WTC11 (cell line): ENCODE results near the gene AUH. TPM values are rescaled to one million over a fixed set of nuclear protein-coding genes. Genes with fewer than 3 reads are reported as not detected.

Experiments used
- ATAC-seq: fragments of 200-7000 bp; cut with Tn5 transposase; 2 replicates; pipeline ENCODE4 v1.10.0; 2021; ENCODE audit warnings: mild to moderate bottlenecking, moderate library complexity
- CTCF ChIA-PET: fragments of 300-600 bp; sonication (Branson Sonifier 250); formaldehyde crosslinking; loops from one replicate; lab custom pipeline; 2021; ENCODE audit warnings: antibody characterized with exemption; lab: Charles Lee
- POLR2A ChIA-PET: fragments of 350-600 bp; sonication (Branson Sonifier 250); formaldehyde crosslinking; loops from one replicate; lab custom pipeline; 2021; ENCODE audit warnings: antibody characterized with exemption; lab: Charles Lee
- DNase-seq: peaks from one replicate; pipeline ENCODE4 v3.0.0; 2021; ENCODE audit warnings: low spot score
- H3K27ac Mint-ChIP-seq: 2 replicates; pipeline ENCODE4 v1.8.0; 2021; ENCODE audit warnings: mixed read lengths
- H3K27me3 Mint-ChIP-seq: 2 replicates; pipeline ENCODE4 v1.8.0; 2021; ENCODE audit warnings: low read depth, mild to moderate bottlenecking, moderate library complexity, mixed read lengths
- H3K36me3 Mint-ChIP-seq: 2 replicates; pipeline ENCODE4 v1.8.0; 2021; ENCODE audit warnings: mixed read lengths
- H3K4me1 Mint-ChIP-seq: 2 replicates; pipeline ENCODE4 v1.8.0; 2022; ENCODE audit warnings: mixed read lengths
- H3K4me3 Mint-ChIP-seq: 2 replicates; pipeline ENCODE4 v1.8.0; 2021; ENCODE audit warnings: mild to moderate bottlenecking, moderate library complexity, mixed read lengths
- H3K9me3 Mint-ChIP-seq: 2 replicates; pipeline ENCODE4 v1.8.0; 2021; ENCODE audit warnings: mixed read lengths
- ATF1 ChIP-seq: sonication (generic); formaldehyde crosslinking; IDR thresholded peaks from 2 replicates; pipeline ENCODE4 v1.8.1; 2023; ENCODE audit warnings: mild to moderate bottlenecking, moderate library complexity, missing genetic modification reagents
- ATF6 ChIP-seq: sonication (generic); formaldehyde crosslinking; IDR thresholded peaks from 2 replicates; pipeline ENCODE4 v1.8.1; 2023; ENCODE audit warnings: mild to moderate bottlenecking, missing genetic modification reagents
- CREM ChIP-seq: sonication (generic); formaldehyde crosslinking; IDR thresholded peaks from 2 replicates; pipeline ENCODE4 v1.8.1; 2022; ENCODE audit warnings: mild to moderate bottlenecking, missing genetic modification reagents, moderate library complexity
- E2F5 ChIP-seq: sonication (generic); formaldehyde crosslinking; IDR thresholded peaks from 2 replicates; pipeline ENCODE4 v1.8.1; 2022; ENCODE audit warnings: mild to moderate bottlenecking, moderate library complexity, missing genetic modification reagents
- EMX1 ChIP-seq: fragments of 250-450 bp; sonication (Bioruptor Pico); IDR thresholded peaks from 2 replicates; pipeline ENCODE4 v1.8.0; 2021; ENCODE audit warnings: mild to moderate bottlenecking
- ERG ChIP-seq: fragments of 250-450 bp; sonication (Bioruptor Pico); IDR thresholded peaks from 2 replicates; pipeline ENCODE4 v1.8.0; 2021; ENCODE audit warnings: mild to moderate bottlenecking
- FOXP4 ChIP-seq: sonication (generic); formaldehyde crosslinking; IDR thresholded peaks from 2 replicates; pipeline ENCODE4 v1.8.0; 2022; ENCODE audit warnings: mild to moderate bottlenecking, missing genetic modification reagents
- KAT7 ChIP-seq: sonication (generic); formaldehyde crosslinking; IDR thresholded peaks from 2 replicates; pipeline ENCODE4 v1.8.1; 2023; ENCODE audit warnings: missing genetic modification reagents, mild to moderate bottlenecking, borderline replicate concordance
- NFYB ChIP-seq: sonication (generic); formaldehyde crosslinking; conservative IDR thresholded peaks from 2 replicates; pipeline ENCODE4 v1.8.0; 2022; ENCODE audit warnings: low read depth, missing genetic modification reagents
- NR3C1 ChIP-seq: sonication (generic); formaldehyde crosslinking; conservative IDR thresholded peaks from 2 replicates; pipeline ENCODE4 v1.8.1; 2023; ENCODE audit warnings: low read depth, mild to moderate bottlenecking, missing genetic modification reagents
- PRRX2 ChIP-seq: fragments of 250-450 bp; sonication (Bioruptor Pico); IDR thresholded peaks from 2 replicates; pipeline ENCODE4 v1.8.0; 2021; ENCODE audit warnings: mild to moderate bottlenecking
- SOX15 ChIP-seq: fragments of 250-450 bp; sonication (Bioruptor Pico); IDR thresholded peaks from 2 replicates; pipeline ENCODE4 v1.9.0; 2021; ENCODE audit warnings: mild to moderate bottlenecking
- SP1 ChIP-seq: sonication (generic); formaldehyde crosslinking; conservative IDR thresholded peaks from 2 replicates; pipeline ENCODE4 v1.8.1; 2022; ENCODE audit warnings: missing genetic modification reagents
- STAT6 ChIP-seq: sonication (generic); formaldehyde crosslinking; conservative IDR thresholded peaks from 2 replicates; pipeline ENCODE4 v1.8.1; 2023; ENCODE audit warnings: mild to moderate bottlenecking, low read depth, missing genetic modification reagents, moderate library complexity
- TEAD1 ChIP-seq: sonication (generic); formaldehyde crosslinking; IDR thresholded peaks from 2 replicates; pipeline ENCODE4 v1.8.0; 2022; ENCODE audit warnings: mild to moderate bottlenecking, missing genetic modification reagents
- TEAD4 ChIP-seq: sonication (generic); formaldehyde crosslinking; IDR thresholded peaks from 2 replicates; pipeline ENCODE4 v1.8.0; 2022; ENCODE audit warnings: mild to moderate bottlenecking, missing genetic modification reagents
- ZBTB21 ChIP-seq: sonication (generic); formaldehyde crosslinking; IDR thresholded peaks from 2 replicates; pipeline ENCODE4 v1.8.1; 2023; ENCODE audit warnings: mild to moderate bottlenecking, missing genetic modification reagents, borderline replicate concordance
- ZNF138 ChIP-seq: sonication (generic); formaldehyde crosslinking; conservative IDR thresholded peaks from 2 replicates; pipeline ENCODE4 v1.8.1; 2022; ENCODE audit warnings: mild to moderate bottlenecking, moderate library complexity, missing genetic modification reagents
- ZNF219 ChIP-seq: sonication (generic); formaldehyde crosslinking; IDR thresholded peaks from 2 replicates; pipeline ENCODE4 v1.8.0; 2023; ENCODE audit warnings: missing genetic modification reagents, mild to moderate bottlenecking, borderline replicate concordance
- ZNF425 ChIP-seq: fragments of 250-450 bp; sonication (Bioruptor Pico); conservative IDR thresholded peaks from 2 replicates; pipeline ENCODE4 v1.9.0; 2021; ENCODE audit warnings: mild to moderate bottlenecking
- ZNF532 ChIP-seq: fragments of 250-450 bp; sonication (Bioruptor Pico); IDR thresholded peaks from 2 replicates; pipeline ENCODE4 v1.9.0; 2021; ENCODE audit warnings: mild to moderate bottlenecking, borderline replicate concordance
- total RNA-seq: library from RNA; stranded (reverse); gene quantifications from 3 replicates; pipeline ENCODE4 v1.2.3, GENCODE V29; 2021

Gene AUH
- total RNA-seq, 1 experiment from 2014 or later: 30.4 TPM

GRCh38 chr9:91301161-91301560, 60.6 kb downstream of the AUH start:
- CTCF ChIA-PET: no interaction called here
- TF ChIP-seq ZNF425 (CRISPR knock-in tag) (no peak), EMX1 (CRISPR knock-in tag) (no peak), PRRX2 (CRISPR knock-in tag) (no peak), ZBTB21 (CRISPR knock-in tag) (no peak), NR3C1 (CRISPR knock-in tag) (no peak), ZNF138 (CRISPR knock-in tag) (no peak), TEAD1 (CRISPR knock-in tag) (no peak), CREM (no peak), TEAD4 (CRISPR knock-in tag) (no peak), ERG (CRISPR knock-in tag) (no peak), KAT7 (CRISPR knock-in tag) (no peak), E2F5 (CRISPR knock-in tag) (no peak), SP1 (no peak), NFYB (CRISPR knock-in tag) (no peak), FOXP4 (CRISPR knock-in tag) (no peak), ATF6 (no peak), ZNF219 (CRISPR knock-in tag) (no peak), SOX15 (CRISPR knock-in tag) (no peak)
- no peak overlapping the region for H3K27ac Mint-ChIP-seq
- H3K27me3 Mint-ChIP-seq: no peaks in the 10 kb centered on the region
- no peak for DNase-seq
- peaks cover 5% of the 10 kb centered on the region for H3K36me3 Mint-ChIP-seq
- POLR2A ChIA-PET: no interaction called here
- H3K4me3 Mint-ChIP-seq: no peak overlapping the region
- ATAC-seq: no peak
- H3K4me1 Mint-ChIP-seq: peaks cover 7% of the 10 kb centered on the region
- H3K9me3 Mint-ChIP-seq: no peaks in the 10 kb centered on the region

GRCh38 chr9:91298311-91298710, 63.4 kb downstream of the AUH start:
- Mint-ChIP-seq H3K36me3 (peaks cover 23% of the 10 kb centered on the region), H3K4me3 (no peak overlapping the region), H3K27me3 (no peaks in the 10 kb centered on the region), H3K9me3 (no peaks in the 10 kb centered on the region), H3K4me1 (no peaks in the 10 kb centered on the region), H3K27ac (no peak overlapping the region)
- POLR2A ChIA-PET: no interaction called here
- DNase-seq (no peak), ATAC-seq (no peak)
- CTCF ChIA-PET: no interaction called here
- TF ChIP-seq ZNF532 (no peak), STAT6 (CRISPR knock-in tag) (no peak), ZBTB21 (CRISPR knock-in tag) (no peak), ATF1 (CRISPR knock-in tag) (no peak)
